ENCODE results near the gene ECE1. TPM values are rescaled to one million over a fixed set of nuclear protein-coding genes. Genes with fewer than 3 reads are reported as not detected.
A peak's percentile ranks its signal among the peaks of the same experiment; 100 is the strongest.

The ECE1 gene
- total and polyA plus RNA-seq, 9 of the 15 experiments (the other 6 are each of a cell fraction or from before 2014, with no cell fraction given), result 0.56 to 34.8 (median 11.0) TPM

DNA sequence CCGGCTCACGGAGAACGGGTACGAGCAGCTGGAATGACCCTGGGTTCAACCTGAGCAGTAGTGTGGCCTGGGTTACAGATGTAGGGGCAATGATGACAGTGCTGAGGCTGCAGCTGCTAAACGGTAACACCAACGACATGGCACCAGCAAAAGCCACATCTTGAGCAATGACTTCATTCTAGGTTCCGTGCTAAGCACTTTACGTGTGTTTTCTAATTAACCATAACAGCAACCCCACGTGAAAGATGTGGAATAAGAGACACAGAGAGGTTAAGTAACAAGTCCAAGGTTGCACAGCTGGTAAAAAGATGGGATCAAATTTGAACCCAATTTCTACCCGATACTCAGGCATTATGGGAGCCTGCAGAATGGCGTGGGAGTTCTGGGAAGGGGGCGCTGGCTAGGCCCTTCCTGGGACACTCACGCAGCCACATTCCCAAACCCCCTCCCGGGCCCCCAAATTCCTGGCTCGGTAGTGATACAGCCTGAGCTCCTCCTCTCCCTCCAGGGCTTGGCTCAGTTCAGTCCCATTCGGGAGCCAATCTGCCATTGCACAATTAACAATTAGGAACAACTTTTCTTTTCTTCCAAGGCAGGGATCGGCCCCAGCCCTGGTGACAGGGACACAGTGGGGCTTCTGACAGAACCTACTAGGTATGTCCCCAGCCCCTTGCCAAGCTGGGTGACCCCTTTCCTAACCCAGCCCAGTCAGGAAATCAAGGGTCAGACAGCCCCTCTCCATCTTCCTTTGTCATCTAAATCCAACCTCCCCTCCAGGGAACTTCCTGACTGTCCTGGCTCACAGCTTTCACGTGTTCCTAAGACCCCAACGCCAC is 23.8 kb upstream of the ECE1 start:
- FAIRE-seq (no peak), DNase-seq (ENCODE audit: extremely low read depth in 1 of 4, low spot score in 3 of 4) (no peak), ATAC-seq (no peak)
- Histone ChIP-seq H3K4me3 (no peak overlapping the region), H3K36me3 (ENCODE audit: control insufficient read depth, insufficient read depth, low read length) (no peaks in the 10 kb centered on the region), H3K27me3 (ENCODE audit: control insufficient read depth in 2 of 2, insufficient read depth in 2 of 2, low read length in 2 of 2) (no peaks in the 10 kb centered on the region; a peak in 1 of 5 replicates), H3K9me3 (replicated peaks; ENCODE audit: control insufficient read depth, insufficient read depth, low read depth, low read length) (peaks cover 3% of the 10 kb centered on the region; the same call in 1 of the 2 replicates), H3K27ac (ENCODE audit: extremely low read depth, low read depth, low read length) (no peak overlapping the region), H3K4me1 (replicated peaks in 1 of 2; ENCODE audit: control insufficient read depth in 2 of 2, insufficient read depth in 2 of 2, low read length in 2 of 2) (peaks cover 0 to 7% of the 10 kb centered on the region in 2 experiments; a peak in 2 of 5 replicates), H3K79me2 (ENCODE audit: control insufficient read depth, insufficient read depth, low read length) (no peaks in the 10 kb centered on the region), H3K9me1 (ENCODE audit: control insufficient read depth, insufficient read depth, low read length) (no peaks in the 10 kb centered on the region), H4K20me1 (replicated peaks; ENCODE audit: control insufficient read depth, insufficient read depth, low read length) (peaks cover 38% of the 10 kb centered on the region), H3K9ac (ENCODE audit: insufficient read depth in 1 of 2, low read depth in 2 of 2, low read length in 2 of 2) (no peak overlapping the region), H2AFZ (ENCODE audit: low read depth, low read length) (no peak overlapping the region), H3K4me2 (ENCODE audit: insufficient read depth, low read length) (no peak overlapping the region)
- in situ Hi-C loops (cut with MboI), result no loop called here
- 35% methylated on average over 19 of the region's 19 CpGs for WGBS (ENCODE audit: insufficient coverage, low coverage, missing lambda C conversion rate)
- intact Hi-C loops (cut with micrococcal nuclease), result no loop called here
- no TSS peak for BruUV-seq (replicated peaks)
- ChIA-PET CTCF (ENCODE audit: low intra/inter-chr PET ratio) (no interaction called here), POLR2A (interaction anchor here (0.7 to 1.4 kb wide), 3 partner anchors 11 to 44 kb away, joined by 3 to 5 read pairs (median 4); no protein-coding TSS in a partner anchor)
- TF ChIP-seq ZBTB17 (CRISPR knock-in tag; IDR thresholded peaks at IDR 0.05) (no peak), PML (IDR thresholded peaks at IDR 0.05; ENCODE audit: low read length) (no peak), DEAF1 (CRISPR knock-in tag; IDR thresholded peaks at IDR 0.05) (no peak), RBM25 (IDR thresholded peaks at IDR 0.05; ENCODE audit: low read depth, low read length, severe bottlenecking) (peak; percentile 66), SNIP1 (IDR thresholded peaks at IDR 0.05; ENCODE audit: low read depth) (no peak), CEBPB (tag; IDR thresholded peaks at IDR 0.05) (peak; percentile 42; the same call in 1 of the 2 replicates), USF1 (CRISPR knock-in tag; IDR thresholded peaks at IDR 0.05) (peak; percentile 13; the same call in 1 of the 2 replicates), TEAD4 (IDR thresholded peaks at IDR 0.05; ENCODE audit: low read length) (no peak), TEAD4 (CRISPR knock-in tag; IDR thresholded peaks at IDR 0.05; ENCODE audit: borderline replicate concordance) (0 out of 2 replicates have a peak, but pooled peaks have one; percentile 49), ZNF76 (CRISPR knock-in tag; IDR thresholded peaks at IDR 0.05; ENCODE audit: borderline replicate concordance) (no peak)
- TF ChIP-seq, protein P1, sequence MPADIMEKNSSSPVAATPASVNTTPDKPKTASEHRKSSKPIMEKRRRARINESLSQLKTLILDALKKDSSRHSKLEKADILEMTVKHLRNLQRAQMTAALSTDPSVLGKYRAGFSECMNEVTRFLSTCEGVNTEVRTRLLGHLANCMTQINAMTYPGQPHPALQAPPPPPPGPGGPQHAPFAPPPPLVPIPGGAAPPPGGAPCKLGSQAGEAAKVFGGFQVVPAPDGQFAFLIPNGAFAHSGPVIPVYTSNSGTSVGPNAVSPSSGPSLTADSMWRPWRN (IDR thresholded peaks at IDR 0.05; ENCODE audit: low read depth), result no peak
- TF ChIP-seq, protein P2, sequence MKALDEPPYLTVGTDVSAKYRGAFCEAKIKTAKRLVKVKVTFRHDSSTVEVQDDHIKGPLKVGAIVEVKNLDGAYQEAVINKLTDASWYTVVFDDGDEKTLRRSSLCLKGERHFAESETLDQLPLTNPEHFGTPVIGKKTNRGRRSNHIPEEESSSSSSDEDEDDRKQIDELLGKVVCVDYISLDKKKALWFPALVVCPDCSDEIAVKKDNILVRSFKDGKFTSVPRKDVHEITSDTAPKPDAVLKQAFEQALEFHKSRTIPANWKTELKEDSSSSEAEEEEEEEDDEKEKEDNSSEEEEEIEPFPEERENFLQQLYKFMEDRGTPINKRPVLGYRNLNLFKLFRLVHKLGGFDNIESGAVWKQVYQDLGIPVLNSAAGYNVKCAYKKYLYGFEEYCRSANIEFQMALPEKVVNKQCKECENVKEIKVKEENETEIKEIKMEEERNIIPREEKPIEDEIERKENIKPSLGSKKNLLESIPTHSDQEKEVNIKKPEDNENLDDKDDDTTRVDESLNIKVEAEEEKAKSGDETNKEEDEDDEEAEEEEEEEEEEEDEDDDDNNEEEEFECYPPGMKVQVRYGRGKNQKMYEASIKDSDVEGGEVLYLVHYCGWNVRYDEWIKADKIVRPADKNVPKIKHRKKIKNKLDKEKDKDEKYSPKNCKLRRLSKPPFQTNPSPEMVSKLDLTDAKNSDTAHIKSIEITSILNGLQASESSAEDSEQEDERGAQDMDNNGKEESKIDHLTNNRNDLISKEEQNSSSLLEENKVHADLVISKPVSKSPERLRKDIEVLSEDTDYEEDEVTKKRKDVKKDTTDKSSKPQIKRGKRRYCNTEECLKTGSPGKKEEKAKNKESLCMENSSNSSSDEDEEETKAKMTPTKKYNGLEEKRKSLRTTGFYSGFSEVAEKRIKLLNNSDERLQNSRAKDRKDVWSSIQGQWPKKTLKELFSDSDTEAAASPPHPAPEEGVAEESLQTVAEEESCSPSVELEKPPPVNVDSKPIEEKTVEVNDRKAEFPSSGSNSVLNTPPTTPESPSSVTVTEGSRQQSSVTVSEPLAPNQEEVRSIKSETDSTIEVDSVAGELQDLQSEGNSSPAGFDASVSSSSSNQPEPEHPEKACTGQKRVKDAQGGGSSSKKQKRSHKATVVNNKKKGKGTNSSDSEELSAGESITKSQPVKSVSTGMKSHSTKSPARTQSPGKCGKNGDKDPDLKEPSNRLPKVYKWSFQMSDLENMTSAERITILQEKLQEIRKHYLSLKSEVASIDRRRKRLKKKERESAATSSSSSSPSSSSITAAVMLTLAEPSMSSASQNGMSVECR (CRISPR knock-in tag; IDR thresholded peaks at IDR 0.05), result 0 out of 2 replicates have a peak, but pooled peaks have one; percentile 27
- TF ChIP-seq, protein P3, sequence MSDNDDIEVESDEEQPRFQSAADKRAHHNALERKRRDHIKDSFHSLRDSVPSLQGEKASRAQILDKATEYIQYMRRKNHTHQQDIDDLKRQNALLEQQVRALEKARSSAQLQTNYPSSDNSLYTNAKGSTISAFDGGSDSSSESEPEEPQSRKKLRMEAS (CRISPR knock-in tag; IDR thresholded peaks at IDR 0.05), result no peak
